ENCODE data around the gene SYPL2.
"Not testable (repeated sequence)": the region's sequence is repeated elsewhere in the genome, so short reads cannot be mapped to it uniquely, and the experiment has no call there.

The SYPL2 gene

GRCh38 chr1:109472779-109473178 lies 6.4 kb downstream of the SYPL2 start:
- no peak for ATAC-seq
- TF ChIP-seq ZNF565 (CRISPR knock-in tag; conservative IDR thresholded peaks at IDR 0.05; ENCODE audit: low read depth) (no peak), CSRNP3 (CRISPR knock-in tag; IDR thresholded peaks at IDR 0.05) (no peak), ISL1 (CRISPR knock-in tag; IDR thresholded peaks at IDR 0.05) (no peak), PPARA (CRISPR knock-in tag; IDR thresholded peaks at IDR 0.05; ENCODE audit: borderline replicate concordance) (no peak), BACH2 (CRISPR knock-in tag; IDR thresholded peaks at IDR 0.05; ENCODE audit: borderline replicate concordance) (no peak), OSR1 (CRISPR knock-in tag; IDR thresholded peaks at IDR 0.05) (no peak), ZC3H10 (CRISPR knock-in tag; IDR thresholded peaks at IDR 0.05) (no peak), TCF4 (CRISPR knock-in tag; IDR thresholded peaks at IDR 0.05; ENCODE audit: borderline replicate concordance) (no peak), RARB (CRISPR knock-in tag; IDR thresholded peaks at IDR 0.05) (no peak), SNAI2 (CRISPR knock-in tag; IDR thresholded peaks at IDR 0.05) (no peak), ZNF8 (CRISPR knock-in tag; IDR thresholded peaks at IDR 0.05) (no peak), ARNTL (CRISPR knock-in tag; IDR thresholded peaks at IDR 0.05; ENCODE audit: borderline replicate concordance, low read depth) (no peak), GLIS3 (CRISPR knock-in tag; IDR thresholded peaks at IDR 0.05) (no peak), ZFP3 (CRISPR knock-in tag; IDR thresholded peaks at IDR 0.05) (no peak), ESRRG (CRISPR knock-in tag; IDR thresholded peaks at IDR 0.05) (no peak), TSHZ2 (CRISPR knock-in tag; IDR thresholded peaks at IDR 0.05) (no peak), CSDC2 (CRISPR knock-in tag; IDR thresholded peaks at IDR 0.05) (no peak), ZNF70 (CRISPR knock-in tag; IDR thresholded peaks at IDR 0.05) (no peak), TOX (CRISPR knock-in tag; IDR thresholded peaks at IDR 0.05; ENCODE audit: borderline replicate concordance) (no peak)
- TF ChIP-seq, protein P1, sequence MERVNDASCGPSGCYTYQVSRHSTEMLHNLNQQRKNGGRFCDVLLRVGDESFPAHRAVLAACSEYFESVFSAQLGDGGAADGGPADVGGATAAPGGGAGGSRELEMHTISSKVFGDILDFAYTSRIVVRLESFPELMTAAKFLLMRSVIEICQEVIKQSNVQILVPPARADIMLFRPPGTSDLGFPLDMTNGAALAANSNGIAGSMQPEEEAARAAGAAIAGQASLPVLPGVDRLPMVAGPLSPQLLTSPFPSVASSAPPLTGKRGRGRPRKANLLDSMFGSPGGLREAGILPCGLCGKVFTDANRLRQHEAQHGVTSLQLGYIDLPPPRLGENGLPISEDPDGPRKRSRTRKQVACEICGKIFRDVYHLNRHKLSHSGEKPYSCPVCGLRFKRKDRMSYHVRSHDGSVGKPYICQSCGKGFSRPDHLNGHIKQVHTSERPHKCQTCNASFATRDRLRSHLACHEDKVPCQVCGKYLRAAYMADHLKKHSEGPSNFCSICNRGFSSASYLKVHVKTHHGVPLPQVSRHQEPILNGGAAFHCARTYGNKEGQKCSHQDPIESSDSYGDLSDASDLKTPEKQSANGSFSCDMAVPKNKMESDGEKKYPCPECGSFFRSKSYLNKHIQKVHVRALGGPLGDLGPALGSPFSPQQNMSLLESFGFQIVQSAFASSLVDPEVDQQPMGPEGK (CRISPR knock-in tag; IDR thresholded peaks at IDR 0.05; ENCODE audit: borderline replicate concordance) = no peak

- not testable (repeated sequence) for ATAC-seq
Observed at GRCh38 chr1:109473284-109474057, 7.1 kb downstream of the SYPL2 start.

- ATAC-seq = no peak
- TF ChIP-seq BACH2 (CRISPR knock-in tag; IDR thresholded peaks at IDR 0.05; ENCODE audit: borderline replicate concordance) (no peak), PPARA (CRISPR knock-in tag; IDR thresholded peaks at IDR 0.05; ENCODE audit: borderline replicate concordance) (no peak), TCF4 (CRISPR knock-in tag; IDR thresholded peaks at IDR 0.05; ENCODE audit: borderline replicate concordance) (no peak), ISL1 (CRISPR knock-in tag; IDR thresholded peaks at IDR 0.05) (no peak), TOX (CRISPR knock-in tag; IDR thresholded peaks at IDR 0.05; ENCODE audit: borderline replicate concordance) (no peak), ZC3H10 (CRISPR knock-in tag; IDR thresholded peaks at IDR 0.05) (no peak), ESRRG (CRISPR knock-in tag; IDR thresholded peaks at IDR 0.05) (no peak), ZNF8 (CRISPR knock-in tag; IDR thresholded peaks at IDR 0.05) (no peak)
- TF ChIP-seq, protein P2, sequence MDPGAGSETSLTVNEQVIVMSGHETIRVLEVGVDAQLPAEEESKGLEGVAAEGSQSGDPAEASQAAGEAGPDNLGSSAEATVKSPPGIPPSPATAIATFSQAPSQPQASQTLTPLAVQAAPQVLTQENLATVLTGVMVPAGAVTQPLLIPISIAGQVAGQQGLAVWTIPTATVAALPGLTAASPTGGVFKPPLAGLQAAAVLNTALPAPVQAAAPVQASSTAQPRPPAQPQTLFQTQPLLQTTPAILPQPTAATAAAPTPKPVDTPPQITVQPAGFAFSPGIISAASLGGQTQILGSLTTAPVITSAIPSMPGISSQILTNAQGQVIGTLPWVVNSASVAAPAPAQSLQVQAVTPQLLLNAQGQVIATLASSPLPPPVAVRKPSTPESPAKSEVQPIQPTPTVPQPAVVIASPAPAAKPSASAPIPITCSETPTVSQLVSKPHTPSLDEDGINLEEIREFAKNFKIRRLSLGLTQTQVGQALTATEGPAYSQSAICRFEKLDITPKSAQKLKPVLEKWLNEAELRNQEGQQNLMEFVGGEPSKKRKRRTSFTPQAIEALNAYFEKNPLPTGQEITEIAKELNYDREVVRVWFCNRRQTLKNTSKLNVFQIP (CRISPR knock-in tag; IDR thresholded peaks at IDR 0.05; ENCODE audit: borderline replicate concordance, low read depth) = no peak
Observed at GRCh38 chr1:109474697-109475096, 8.4 kb downstream of the SYPL2 start.
